Liver (tissue), 3 donors: ENCODE results near the gene PPM1L.

Source experiments
- ATF3 ChIP-seq: IDR thresholded peaks from 2 replicates; pipeline ENCODE4 v1.6.1; 2016; ENCODE audit warnings: antibody characterized with exemption
- CTCF ChIP-seq: fragments of 150-350 bp; IDR thresholded peaks from 2 replicates; pipeline ENCODE4 v1.5.1; 2017; ENCODE audit warnings: improper control_type of control experiment, low read depth, low read length; ENCODE audit not compliant: missing input control
- EGR1 ChIP-seq, 2 donors: IDR thresholded peaks; 2 replicates each; pipeline ENCODE4 v1.6.1; 2016 to 2018; ENCODE audit warnings: antibody characterized with exemption in 2 of 2, low read depth in 2 of 2
- MAX ChIP-seq: IDR thresholded peaks from 2 replicates; pipeline ENCODE4 v1.6.1; 2016; ENCODE audit warnings: antibody characterized with exemption
- donor health status: healthy.
- donor health status: healthy.

- TF ChIP-seq CTCF: no peak
- no peak for TF ChIP-seq EGR1 (IDR thresholded peaks at IDR 0.05; ENCODE audit: low read depth in 2 of 2)
- TF ChIP-seq MAX: no peak
- no peak for TF ChIP-seq ATF3
Measured at GRCh38 chr3:160963949-160964348, 207.9 kb downstream of the PPM1L start.
